Renal cortex interstitium (tissue), 11 donors: ENCODE measurements around the gene GRM5. TPM values are rescaled to one million over a fixed set of nuclear protein-coding genes. Genes with fewer than 3 reads are reported as not detected.
"Not testable (repeated sequence)": the region's sequence is repeated elsewhere in the genome, so short reads cannot be mapped to it uniquely, and the experiment has no call there.

ENCODE experiments used
- DNase-seq, 11 donors: peaks; one replicate each; pipeline ENCODE4 v3.0.0-alpha.2; 2013; ENCODE audit warnings: low read depth in 9 of 11, low spot score in 4 of 11; ENCODE audit errors: extremely low read depth in 1 of 11
- polyA plus RNA-seq, 3 donors: library from polyadenylated mRNA; unstranded; fragments of 120-200 nt; gene quantifications; one replicate each; pipeline ENCODE4 v1.2.1, GENCODE V29; 2013; ENCODE audit not compliant: insufficient read length in 3 of 3

Gene GRM5
- polyA plus RNA-seq, 3 donors: 0.12 to 0.38 (median 0.19) TPM

DNA sequence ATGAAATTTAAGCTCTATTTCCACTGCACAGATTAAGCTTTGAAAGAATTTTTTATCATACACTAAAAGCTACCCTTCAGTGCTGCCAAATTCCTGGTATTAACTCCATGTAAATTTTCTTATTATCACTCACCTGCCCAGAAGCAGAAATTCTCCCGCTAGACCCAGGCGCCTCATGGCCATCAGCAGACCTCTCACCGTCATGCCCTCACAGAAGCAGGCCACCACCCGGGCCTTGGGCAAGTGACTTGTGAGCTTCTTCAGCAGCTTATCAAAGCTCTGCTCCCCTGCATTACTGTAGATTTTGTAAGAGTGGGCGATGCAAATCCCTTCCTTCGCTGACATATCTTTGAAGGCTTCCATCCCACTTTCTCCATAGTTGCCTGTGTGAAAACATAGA lies 216.0 kb downstream of the GRM5 start:
- not testable (repeated sequence) for DNase-seq

DNA sequence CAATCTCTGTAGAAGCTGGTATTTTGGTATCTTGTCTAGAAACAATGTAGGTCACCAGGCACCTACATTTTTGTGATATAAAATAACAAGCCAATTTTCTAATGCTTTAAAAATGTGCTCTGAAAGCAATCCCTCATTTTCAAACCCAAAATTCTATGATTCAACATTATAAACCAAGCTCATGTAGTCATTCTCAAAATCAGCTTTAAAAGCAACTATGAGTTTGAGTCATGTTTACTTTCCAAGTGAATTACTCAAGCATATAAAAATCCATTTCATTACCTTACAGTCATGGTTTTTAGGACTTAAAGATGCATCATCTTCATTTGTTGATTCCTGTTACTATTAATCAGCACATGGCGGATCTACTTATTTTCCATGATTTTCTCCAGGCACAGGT lies 216.4 kb downstream of the GRM5 start:
- DNase-seq: no peak

DNA sequence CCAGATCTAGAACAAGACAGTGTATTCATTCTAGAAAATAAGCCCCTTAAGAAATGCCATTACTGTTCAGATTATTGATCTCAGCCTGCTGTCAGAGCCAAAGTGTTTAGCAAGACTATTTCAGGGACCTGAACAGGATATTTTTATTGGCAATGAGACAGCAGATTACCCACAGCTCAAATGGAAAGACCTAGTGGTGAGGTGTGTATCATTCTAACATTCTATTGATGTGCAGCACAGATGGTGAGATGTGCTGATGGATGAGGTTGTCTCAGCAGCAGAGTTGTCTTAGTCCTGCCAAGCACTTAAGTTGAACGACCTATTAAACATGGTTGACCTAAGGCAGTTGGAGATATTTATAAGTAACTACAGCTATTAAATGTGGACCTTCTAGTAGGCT lies 219.5 kb downstream of the GRM5 start:
- not testable (repeated sequence) for DNase-seq

DNA sequence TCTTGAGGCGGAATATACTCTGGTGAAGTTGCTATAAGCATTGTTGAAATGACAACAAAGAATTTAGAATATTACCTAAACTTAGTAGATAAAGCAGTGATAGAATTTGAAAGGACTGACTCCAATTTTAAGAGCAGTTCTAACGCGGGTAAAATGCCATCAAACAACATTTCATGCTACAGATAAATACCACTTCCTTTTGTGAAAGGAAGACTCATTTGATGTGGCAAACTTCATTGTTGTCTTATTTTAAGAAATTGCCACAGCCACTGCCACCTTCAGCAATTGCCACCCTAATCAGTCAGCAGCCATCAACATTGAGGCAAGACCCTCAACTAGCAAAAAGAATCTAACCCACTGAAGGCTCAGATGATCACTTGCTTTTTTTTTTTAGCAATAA lies 220.8 kb downstream of the GRM5 start:
- DNase-seq: not testable (repeated sequence)

DNA sequence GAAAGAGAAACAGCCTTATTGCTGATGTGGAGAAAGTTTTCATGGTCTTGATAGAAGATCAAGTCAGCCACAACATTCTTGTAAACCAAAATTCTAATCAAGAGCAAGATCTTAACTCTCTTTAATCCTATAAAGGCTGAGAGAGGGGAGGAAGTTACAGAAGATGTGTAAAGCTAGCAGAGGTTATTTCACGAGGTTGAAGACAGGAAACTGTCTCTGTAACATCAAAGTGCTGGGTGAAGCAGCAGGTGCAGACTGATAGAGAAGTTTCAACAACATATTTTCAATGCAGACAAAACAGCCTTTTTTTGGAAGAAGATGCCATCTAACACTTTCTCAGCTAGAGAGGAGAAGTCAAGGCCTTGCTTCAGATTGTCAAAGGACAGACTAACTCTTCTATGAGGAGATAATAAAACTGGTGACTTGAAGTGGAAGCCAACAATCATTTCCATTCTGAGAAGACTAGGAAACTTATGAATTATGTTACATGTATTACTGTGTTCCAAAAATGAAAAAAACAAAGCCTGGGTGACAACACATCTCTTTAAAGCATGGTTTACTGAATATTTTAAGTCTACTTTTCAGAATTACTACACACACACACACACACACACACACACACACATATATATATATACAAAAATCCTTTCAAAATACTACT lies 221.9 kb downstream of the GRM5 start:
- DNase-seq: not testable (repeated sequence)

DNA sequence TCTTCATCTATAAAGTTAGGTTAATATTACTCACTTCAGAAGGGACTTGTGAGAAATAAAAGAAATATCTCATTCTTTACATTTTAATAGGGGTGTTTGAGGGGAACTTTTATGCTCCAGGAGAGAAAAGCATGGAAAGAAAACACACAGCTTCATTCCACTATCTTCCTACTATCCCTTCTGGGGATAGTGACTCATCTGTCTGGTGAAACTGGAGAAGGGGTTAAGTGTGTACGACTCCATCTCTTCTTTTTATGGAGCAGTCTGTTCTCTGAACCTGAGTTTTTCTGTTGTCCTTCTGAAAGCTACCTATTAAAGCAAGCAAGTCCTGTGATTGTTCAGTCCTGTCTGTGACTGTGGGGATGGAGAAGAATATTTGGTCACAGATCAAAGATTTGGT lies 227.6 kb downstream of the GRM5 start:
- not testable (repeated sequence) for DNase-seq

DNA sequence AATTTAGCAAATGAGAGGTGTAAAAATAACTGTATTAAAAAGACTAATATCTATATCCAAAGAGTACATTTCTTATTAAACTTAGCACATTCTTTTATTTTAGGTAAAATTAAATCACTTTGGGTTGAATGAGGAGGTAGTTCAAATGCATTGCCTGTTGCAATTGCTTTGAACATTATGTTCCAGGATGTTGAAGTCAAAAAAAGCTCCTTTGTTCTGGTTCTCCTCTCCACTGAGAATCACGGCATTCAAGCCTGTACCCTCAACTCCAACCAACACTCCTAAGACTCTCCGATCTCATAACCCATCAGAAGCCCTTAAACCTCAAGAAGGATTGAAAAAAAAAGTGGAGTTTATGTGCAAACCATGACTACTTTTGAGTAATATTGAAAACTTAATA lies 230.1 kb downstream of the GRM5 start:
- DNase-seq: not testable (repeated sequence)

DNA sequence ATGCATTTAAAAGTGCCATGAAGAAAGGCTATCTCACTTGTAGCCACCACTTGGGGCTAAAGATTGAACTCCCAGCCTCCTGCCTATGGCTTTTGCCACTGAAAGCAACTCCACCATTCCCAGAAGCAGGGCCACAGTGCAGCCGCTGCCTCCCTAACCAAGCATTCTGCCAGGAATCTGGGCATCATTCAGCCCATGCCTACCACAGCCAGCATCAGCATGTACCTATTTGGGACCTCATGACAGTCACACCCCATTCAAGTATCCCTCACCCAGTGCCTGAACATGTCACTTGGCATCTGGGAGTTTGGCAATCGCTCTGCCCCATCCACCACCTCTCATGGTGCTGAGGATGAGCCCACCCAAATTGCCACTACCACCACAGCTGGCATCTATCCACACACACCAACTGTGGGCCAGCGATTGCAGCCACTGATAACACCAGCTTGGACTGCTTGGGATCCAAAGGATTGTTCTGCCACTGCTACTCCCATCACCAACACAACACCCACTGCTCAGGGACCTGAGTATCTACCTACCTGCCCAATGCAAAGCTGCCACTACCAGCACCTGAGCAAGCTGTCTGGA lies 234.4 kb downstream of the GRM5 start:
- no peak for DNase-seq

DNA sequence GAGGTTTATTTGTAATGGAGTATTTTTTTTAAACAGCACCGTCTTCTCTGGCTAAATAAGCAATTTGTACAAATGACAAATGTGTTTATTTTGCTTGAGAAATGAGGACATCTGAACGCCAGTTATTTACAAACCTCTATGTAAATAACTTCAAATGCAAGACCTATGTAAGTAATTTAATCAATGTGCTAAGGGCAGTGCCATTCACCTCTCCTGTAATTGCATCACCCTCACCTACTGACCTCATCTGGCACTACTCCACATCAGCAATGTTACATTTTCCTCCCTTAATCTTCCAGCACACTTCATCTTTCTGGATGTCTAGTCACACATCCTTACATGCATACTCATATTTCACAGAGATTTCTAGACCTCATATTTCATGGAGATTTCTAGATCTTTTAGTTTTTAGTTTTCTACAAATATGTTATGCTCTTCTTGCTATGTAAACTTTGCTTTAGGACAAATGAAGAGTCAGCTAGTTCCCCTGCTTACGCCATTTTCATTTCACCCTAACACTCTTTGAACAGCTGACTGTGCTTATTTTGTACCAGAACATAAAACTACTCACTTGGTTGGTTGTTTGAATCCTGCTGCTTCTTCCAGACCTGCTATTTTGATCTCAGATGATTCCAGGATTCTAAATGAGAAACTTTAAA lies 238.6 kb downstream of the GRM5 start:
- DNase-seq: peak in 1 of 11 donors; percentile 2

DNA sequence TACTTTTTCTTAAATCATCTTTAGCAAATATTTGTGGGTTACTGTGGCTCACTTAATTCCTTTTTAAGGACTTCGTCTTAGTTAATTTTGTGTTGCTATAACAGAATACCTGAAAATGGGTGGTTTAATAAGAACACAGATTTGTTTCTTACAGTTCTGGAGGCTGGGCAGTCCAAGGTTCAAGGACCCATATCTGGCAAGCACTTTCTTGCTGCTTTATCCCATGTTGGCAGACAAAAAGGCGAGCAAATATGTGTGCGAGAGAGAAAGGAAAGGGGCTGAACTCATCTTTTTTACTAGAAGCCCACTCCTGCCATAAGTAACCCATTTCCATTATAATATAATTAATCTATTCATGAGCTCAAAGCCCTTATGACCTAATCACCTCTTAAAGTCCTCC lies 246.2 kb downstream of the GRM5 start:
- no peak for DNase-seq

DNA sequence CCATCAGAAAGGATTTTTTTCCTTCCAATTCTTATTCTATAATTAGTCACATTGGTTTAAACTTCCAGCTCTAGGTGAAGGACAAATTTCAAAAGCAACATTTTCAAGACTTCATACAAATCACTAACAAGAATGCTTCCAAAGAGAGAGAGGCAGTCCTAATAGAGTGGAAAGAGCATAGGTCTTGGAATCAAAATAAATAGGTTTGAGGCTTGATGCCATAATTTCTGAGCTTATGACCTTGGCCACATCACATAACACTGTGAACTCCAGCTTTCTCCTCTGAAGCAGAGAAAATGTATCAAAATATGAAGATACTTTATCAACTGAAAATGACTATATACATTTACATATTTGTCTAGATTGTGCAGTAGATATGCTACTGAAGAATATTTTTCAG lies 246.8 kb downstream of the GRM5 start:
- DNase-seq: no peak

DNA sequence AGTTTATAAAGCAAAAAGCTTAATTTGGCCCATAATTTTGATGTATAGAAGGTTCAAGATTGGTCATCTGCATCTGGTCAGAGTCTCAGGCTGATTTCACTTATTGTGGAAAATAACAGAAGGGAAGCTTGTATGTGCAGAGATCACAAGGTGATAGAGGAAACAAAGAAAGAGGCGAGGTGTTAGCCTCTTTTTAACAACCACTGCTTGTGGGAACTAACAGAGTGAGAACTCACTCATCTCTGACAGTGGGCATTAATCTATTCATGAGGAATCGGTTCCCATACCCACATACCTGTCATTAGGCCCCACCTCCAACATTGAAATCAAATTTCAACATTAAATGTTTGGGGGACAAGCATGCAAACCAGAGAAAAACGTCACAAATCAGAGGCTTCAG lies 250.3 kb downstream of the GRM5 start:
- DNase-seq: no peak

DNA sequence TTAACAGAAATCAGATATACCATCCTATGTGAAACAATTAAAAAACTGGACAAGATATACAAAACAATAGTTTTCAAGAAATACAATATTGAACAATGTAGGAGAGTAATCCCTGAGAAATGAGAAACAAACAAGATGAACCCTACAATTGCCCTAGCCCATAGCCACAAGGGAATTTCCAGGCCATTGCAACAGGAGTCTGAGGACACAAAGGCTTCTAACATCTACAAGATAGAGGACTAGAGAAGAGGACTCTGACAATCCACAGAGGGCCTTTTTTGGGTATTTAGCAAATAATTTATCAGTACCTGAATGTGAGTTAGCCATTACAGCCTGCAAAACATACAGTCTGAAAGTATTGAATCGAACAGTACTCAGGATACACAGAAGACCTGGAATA lies 251.7 kb downstream of the GRM5 start:
- no peak for DNase-seq

DNA sequence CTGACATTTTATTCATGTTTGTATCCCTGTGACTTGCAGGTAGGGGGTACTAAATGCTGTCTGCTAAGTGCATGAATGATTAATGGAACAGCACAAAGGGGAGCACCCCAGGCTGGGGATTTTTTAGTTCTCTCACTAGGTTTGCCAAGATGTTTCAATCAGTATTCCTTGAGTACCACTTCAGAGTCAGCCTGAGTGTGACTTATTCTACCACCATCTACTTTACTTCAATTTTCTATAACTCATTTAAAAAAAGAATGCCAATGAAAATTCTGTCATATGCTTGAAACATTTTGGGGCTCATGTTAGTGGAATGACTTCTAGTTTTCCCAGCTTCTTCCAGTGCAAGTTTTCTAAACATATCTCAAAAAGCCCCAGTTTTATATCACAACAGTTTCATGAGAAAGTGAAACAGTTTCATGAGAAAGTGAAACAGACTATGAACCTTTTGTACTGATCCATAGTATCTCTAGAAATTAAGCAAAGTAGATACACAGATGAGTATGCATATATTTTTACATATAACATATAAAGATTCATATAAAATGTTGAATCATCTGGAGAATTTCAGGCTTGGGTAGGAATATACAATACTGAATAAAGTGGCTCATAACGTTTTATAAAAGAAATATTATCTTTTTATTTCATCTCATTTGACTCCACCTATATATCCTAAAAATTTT lies 252.4 kb downstream of the GRM5 start:
- DNase-seq: no peak

DNA sequence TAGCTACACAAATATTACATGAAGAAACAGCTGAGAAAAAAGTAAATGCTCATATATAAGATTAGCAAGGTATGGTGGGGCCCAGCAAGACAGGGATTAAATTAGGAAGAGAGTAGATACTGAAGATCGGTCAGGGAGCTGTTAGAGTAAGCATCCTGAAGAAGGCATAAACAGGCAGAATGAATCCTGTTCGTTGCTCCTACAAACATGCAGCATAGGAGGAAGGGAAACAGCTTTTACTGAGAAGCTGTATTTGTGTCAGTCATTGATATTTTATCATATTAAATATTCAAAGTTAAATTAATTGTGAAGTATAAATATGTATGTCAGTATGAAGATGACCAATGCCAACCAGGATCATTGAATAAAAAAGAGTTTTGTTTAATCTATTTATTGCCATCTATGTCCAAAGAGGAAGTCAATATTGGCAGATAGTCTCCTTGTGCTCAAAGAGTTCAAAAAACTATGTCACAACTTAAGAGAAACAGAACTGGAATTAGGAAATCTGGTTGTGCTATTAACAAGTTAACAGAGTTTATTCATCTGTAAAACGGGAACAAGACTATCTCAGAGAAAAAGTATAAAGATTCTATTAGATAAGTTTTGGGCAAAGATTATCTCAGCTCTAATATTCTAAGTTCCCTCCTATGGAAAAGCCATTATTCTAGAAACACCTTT lies 255.2 kb downstream of the GRM5 start:
- DNase-seq: no peak

DNA sequence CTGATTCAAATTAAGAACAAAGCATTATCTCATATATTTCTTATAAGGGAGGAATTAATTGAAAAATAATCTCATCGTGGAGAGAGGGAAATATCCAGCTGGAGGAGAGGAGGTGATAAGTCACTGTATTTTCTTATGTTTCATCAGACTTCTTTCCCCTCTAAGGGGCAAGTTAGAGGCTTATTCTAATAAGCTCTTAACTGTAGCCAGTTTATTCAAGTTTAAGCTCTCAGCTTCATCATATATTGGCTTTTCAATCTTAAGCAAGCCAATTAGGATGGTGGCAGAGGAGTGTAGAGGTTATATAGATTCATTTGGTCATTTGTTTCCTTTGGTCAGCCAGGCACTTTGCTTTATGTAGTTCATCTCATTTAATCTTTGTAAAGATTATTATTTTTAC lies 256.7 kb downstream of the GRM5 start:
- no peak for DNase-seq

DNA sequence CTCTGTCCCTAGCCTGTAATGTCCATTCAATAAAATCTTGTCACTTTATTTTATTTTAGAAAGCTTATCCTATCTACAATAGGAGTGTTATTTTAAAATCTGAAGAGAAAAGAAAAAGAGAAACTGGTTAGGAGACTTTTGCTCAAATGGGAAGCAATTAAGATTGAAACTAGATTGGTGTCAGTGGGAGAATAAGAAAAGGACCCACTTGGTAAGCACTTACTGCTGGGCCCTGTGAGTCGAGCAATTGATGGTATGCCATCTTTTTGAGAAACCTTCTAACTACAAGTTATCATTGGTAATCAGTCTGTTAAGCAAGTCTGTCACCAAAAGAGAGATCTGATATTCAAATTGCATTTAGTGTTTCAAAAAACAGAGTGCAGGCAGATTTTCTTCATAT lies 258.4 kb downstream of the GRM5 start:
- no peak for DNase-seq

DNA sequence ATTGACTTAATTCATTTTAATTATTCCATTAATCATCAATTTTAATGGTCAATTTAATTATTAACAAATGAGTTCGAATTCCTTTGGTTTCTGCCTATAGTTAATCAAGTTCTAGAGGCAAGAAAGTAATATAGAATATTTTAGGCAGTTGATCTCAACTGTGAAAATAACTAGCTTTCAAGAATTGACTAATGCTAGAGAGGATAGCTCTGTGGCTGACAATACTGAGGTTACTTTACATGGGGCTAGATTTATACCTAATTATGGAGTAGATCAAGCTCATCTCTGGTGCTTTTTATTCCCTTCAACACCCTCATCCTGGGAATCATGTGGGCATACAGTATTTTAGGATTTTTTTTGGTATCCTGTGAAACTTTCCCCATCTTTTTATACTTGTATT lies 259.4 kb downstream of the GRM5 start:
- no peak for DNase-seq

DNA sequence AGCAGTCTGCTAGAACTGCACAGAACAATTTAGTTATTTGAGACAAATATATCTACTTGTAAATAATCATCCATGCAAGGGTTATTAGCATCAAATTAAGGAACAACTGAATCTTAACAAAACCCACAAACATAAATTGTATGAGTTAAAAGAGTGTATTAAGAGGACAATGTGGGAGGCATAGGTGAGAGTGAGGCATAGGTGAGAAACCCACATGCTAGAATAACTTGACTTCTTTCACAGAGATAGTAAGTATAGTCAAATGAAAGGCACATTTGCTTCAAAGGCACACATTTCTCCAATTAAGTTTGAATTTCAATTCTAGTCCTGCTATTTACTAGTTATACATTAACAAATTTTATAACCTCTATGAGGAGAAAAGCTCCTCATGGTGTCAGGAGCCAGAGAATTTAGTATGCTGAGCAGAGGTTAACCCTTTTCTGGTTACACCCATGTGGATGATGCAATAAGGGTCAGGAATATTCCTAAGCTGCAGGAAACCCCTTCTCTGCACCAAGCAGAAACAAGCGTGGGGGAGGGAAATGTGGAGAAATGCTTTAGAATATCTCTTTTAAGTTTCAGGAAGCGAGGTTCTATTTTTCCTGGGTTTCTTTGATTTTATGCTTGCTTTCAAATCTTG lies 264.2 kb downstream of the GRM5 start:
- DNase-seq: no peak
